Keratinocyte (primary cell): ENCODE measurements around the gene ZNF862.

ENCODE experiments used
- EZH2 ChIP-seq: IDR thresholded peaks from one replicate; pipeline ENCODE4 v1.6.1; 2012; ENCODE audit warnings: inconsistent platforms, mild to moderate bottlenecking, low read length, moderate library complexity
- TF ChIP-seq, protein P1 (sequence below), 3 experiments: IDR thresholded peaks in 1 of 3; conservative IDR thresholded peaks in 1 of 3; optimal IDR thresholded peaks in 1 of 3; 2 replicates in 2 of 3; 3 replicates in 1 of 3; pipeline versions ENCODE3 to v1.5.1; 2011; ENCODE audit warnings: low read length in 3 of 3, mild to moderate bottlenecking in 3 of 3, moderate library complexity in 2 of 3, control low read depth in 1 of 3, inconsistent platforms in 1 of 3; ENCODE audit not compliant: insufficient read depth in 2 of 3; ENCODE audit errors: extremely low read depth in 1 of 3

- TF ChIP-seq, protein P1, sequence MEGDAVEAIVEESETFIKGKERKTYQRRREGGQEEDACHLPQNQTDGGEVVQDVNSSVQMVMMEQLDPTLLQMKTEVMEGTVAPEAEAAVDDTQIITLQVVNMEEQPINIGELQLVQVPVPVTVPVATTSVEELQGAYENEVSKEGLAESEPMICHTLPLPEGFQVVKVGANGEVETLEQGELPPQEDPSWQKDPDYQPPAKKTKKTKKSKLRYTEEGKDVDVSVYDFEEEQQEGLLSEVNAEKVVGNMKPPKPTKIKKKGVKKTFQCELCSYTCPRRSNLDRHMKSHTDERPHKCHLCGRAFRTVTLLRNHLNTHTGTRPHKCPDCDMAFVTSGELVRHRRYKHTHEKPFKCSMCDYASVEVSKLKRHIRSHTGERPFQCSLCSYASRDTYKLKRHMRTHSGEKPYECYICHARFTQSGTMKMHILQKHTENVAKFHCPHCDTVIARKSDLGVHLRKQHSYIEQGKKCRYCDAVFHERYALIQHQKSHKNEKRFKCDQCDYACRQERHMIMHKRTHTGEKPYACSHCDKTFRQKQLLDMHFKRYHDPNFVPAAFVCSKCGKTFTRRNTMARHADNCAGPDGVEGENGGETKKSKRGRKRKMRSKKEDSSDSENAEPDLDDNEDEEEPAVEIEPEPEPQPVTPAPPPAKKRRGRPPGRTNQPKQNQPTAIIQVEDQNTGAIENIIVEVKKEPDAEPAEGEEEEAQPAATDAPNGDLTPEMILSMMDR (optimal IDR thresholded peaks at IDR 0.05 in 1 of 3, IDR thresholded peaks at IDR 0.05 in 1 of 3, conservative IDR thresholded peaks at IDR 0.05 in 1 of 3; ENCODE audit: extremely low read depth in 1 of 3, insufficient read depth in 2 of 3, low read length in 3 of 3): no peak
- TF ChIP-seq EZH2: no peak
These were observed 41.1 kb downstream of the ZNF862 start for GRCh38 chr7:149879271-149879743.
